PC-3 (cell line): ENCODE measurements around the gene ADRM1. TPM values are rescaled to one million over a fixed set of nuclear protein-coding genes. Genes with fewer than 3 reads are reported as not detected.

Experiments used
- ATAC-seq: fragments of 200-7000 bp; cut with Tn5 transposase; 2 replicates; pipeline ENCODE4 v1.9.1; 2020; ENCODE audit warnings: mild to moderate bottlenecking, moderate library complexity
- BruUV-seq: library from RNA; stranded (reverse); fragments of 400-500 nt; replicated peaks from 2 replicates; lab custom pipeline; 2021; lab: Mats Ljungman, UMichigan
- CTCF ChIA-PET: fragments of 300-600 bp; sonication (Branson Sonifier 250); formaldehyde crosslinking; loops from one replicate; lab custom pipeline; 2022; ENCODE audit warnings: antibody characterized with exemption; lab: Charles Lee
- POLR2A ChIA-PET: fragments of 300-600 bp; sonication (Branson Sonifier 250); formaldehyde crosslinking; loops from one replicate; lab custom pipeline; 2022; ENCODE audit warnings: antibody characterized with exemption; ENCODE audit not compliant: unreplicated experiment; lab: Charles Lee
- DNase-seq: peaks from one replicate; pipeline ENCODE4 v3.0.0-alpha.2; 2015
- H2AFZ ChIP-seq: fragments of 300-600 bp; sonication (generic); 2 replicates; pipeline ENCODE4 v1.6.0; 2016; ENCODE audit warnings: antibody characterized with exemption, low read length
- H3F3A ChIP-seq: fragments of 300-600 bp; sonication (generic); one replicate; pipeline ENCODE4 v1.6.0; 2017; ENCODE audit warnings: antibody characterized with exemption, low read length, control low read depth, mild to moderate bottlenecking; ENCODE audit not compliant: unreplicated experiment
- H3K27ac ChIP-seq: fragments of 300-600 bp; sonication (generic); 2 replicates; pipeline ENCODE4 v1.5.1; 2016; ENCODE audit warnings: mild to moderate bottlenecking, low read length
- H3K27me3 ChIP-seq: fragments of 300-600 bp; sonication (generic); 2 replicates; pipeline ENCODE4 v1.6.1; 2016; ENCODE audit warnings: low read length, mixed read lengths
- H3K36me3 ChIP-seq: fragments of 300-600 bp; sonication (generic); 2 replicates; pipeline ENCODE4 v1.6.1; 2016; ENCODE audit warnings: low read depth, mixed run types, low read length, mixed read lengths
- H3K4me1 ChIP-seq: fragments of 300-600 bp; sonication (generic); 2 replicates; pipeline ENCODE4 v1.5.1; 2016; ENCODE audit warnings: low read length; ENCODE audit not compliant: insufficient read depth
- H3K4me2 ChIP-seq: fragments of 300-600 bp; sonication (generic); 2 replicates; pipeline ENCODE4 v1.6.0; 2016; ENCODE audit warnings: low read length
- H3K4me3 ChIP-seq: fragments of 300-600 bp; sonication (generic); 2 replicates; pipeline ENCODE4 v1.5.1; 2016; ENCODE audit warnings: mild to moderate bottlenecking, low read length, mixed read lengths
- H3K79me2 ChIP-seq: fragments of 300-600 bp; sonication (generic); 2 replicates; pipeline ENCODE4 v1.6.1; 2017; ENCODE audit warnings: low read length, mixed read lengths
- H3K9ac ChIP-seq: fragments of 300-600 bp; sonication (generic); 2 replicates; pipeline ENCODE4 v1.6.0; 2016; ENCODE audit warnings: mild to moderate bottlenecking, low read length
- H3K9me2 ChIP-seq: fragments of 300-600 bp; sonication (generic); replicated peaks from 2 replicates; pipeline ENCODE4 v1.6.1; 2016; ENCODE audit warnings: mixed run types, low read length, mixed read lengths
- H3K9me3 ChIP-seq: fragments of 300-600 bp; sonication (generic); 2 replicates; pipeline ENCODE4 v1.6.1; 2016; ENCODE audit warnings: low read length, mixed read lengths
- H4K20me1 ChIP-seq: fragments of 300-600 bp; sonication (generic); 2 replicates; pipeline ENCODE4 v1.6.1; 2016; ENCODE audit warnings: low read length, mixed read lengths
- CTCF ChIP-seq: fragments of 300-600 bp; sonication (generic); conservative IDR thresholded peaks from 2 replicates; pipeline ENCODE4 v1.5.1; 2017; ENCODE audit warnings: antibody characterized with exemption, low read depth, mild to moderate bottlenecking, low read length
- EZH2 ChIP-seq: fragments of 300-600 bp; sonication (generic); IDR thresholded peaks from one replicate; pipeline ENCODE4 v1.6.1; 2017; ENCODE audit warnings: antibody characterized with exemption, mild to moderate bottlenecking, low read length; ENCODE audit not compliant: unreplicated experiment
- EZH2phosphoT487 ChIP-seq: fragments of 300-600 bp; sonication (generic); IDR thresholded peaks from 2 replicates; pipeline ENCODE4 v1.6.1; 2018; ENCODE audit warnings: mild to moderate bottlenecking, antibody characterized with exemption, low read length, borderline replicate concordance
- intact Hi-C: fragments of 100-400 bp; cut with micrococcal nuclease; formaldehyde crosslinking; loops from 2 replicates; pipeline ENCODE4 v1.9.0; 2023
- total RNA-seq: library from RNA; depleted of rRNA; stranded (reverse); fragments of >200 nt; gene quantifications from 2 replicates; pipeline ENCODE4 v1.2.3, GENCODE V29; 2014

ADRM1 gene
- total RNA-seq, 1 experiment from 2014 or later = 374 TPM

- H3K36me3 ChIP-seq = peaks cover 29% of the 10 kb centered on the region; the same call in 1 of the 2 replicates
- CTCF ChIA-PET = no interaction called here
- no peak for DNase-seq
Measured at GRCh38 chr20:62282103-62282502, 20.7 kb upstream of the ADRM1 start.

GRCh38 chr20:62282877-62283503 lies 19.8 kb upstream of the ADRM1 start:
- intact Hi-C loops = no loop called here
- Histone ChIP-seq H3K27me3 (no peaks in the 10 kb centered on the region), H2AFZ (no peak overlapping the region), H3K9me3 (no peaks in the 10 kb centered on the region), H3F3A (no peaks in the 10 kb centered on the region), H3K4me3 (no peak overlapping the region), H3K4me2 (no peak overlapping the region), H4K20me1 (no peaks in the 10 kb centered on the region), H3K79me2 (no peaks in the 10 kb centered on the region), H3K9ac (no peak overlapping the region), H3K9me2 (no peaks in the 10 kb centered on the region), H3K36me3 (peaks cover 29% of the 10 kb centered on the region; the same call in 1 of the 2 replicates), H3K4me1 (no peaks in the 10 kb centered on the region), H3K27ac (no peak overlapping the region)
- DNase-seq (no peak), ATAC-seq (no peak)
- BruUV-seq = no TSS peak
- TF ChIP-seq EZH2 (no peak), CTCF (no peak), EZH2phosphoT487 (no peak)
- ChIA-PET CTCF (no interaction called here), POLR2A (no interaction called here)

More at GRCh38 chr20:62282103-62282502, 20.7 kb upstream of the ADRM1 start:
- H3K4me1 ChIP-seq = no peaks in the 10 kb centered on the region
- H3F3A ChIP-seq = no peaks in the 10 kb centered on the region
- no peaks in the 10 kb centered on the region for H4K20me1 ChIP-seq
- no peaks in the 10 kb centered on the region for H3K9me2 ChIP-seq
- H3K79me2 ChIP-seq = no peaks in the 10 kb centered on the region
- H3K4me3 ChIP-seq = no peak overlapping the region
- H3K4me2 ChIP-seq = no peak overlapping the region
- no peak overlapping the region for H3K9ac ChIP-seq
- intact Hi-C loops = no loop called here
- no peak for ATAC-seq
- BruUV-seq = no TSS peak
- no peaks in the 10 kb centered on the region for H3K27me3 ChIP-seq
- H3K9me3 ChIP-seq = no peaks in the 10 kb centered on the region
- H2AFZ ChIP-seq = no peak overlapping the region
- POLR2A ChIA-PET = no interaction called here
- H3K27ac ChIP-seq = no peak overlapping the region
- TF ChIP-seq EZH2 (no peak), CTCF (no peak), EZH2phosphoT487 (no peak)

- H3K4me2 ChIP-seq = no peak overlapping the region
- POLR2A ChIA-PET = no interaction called here
- no peak overlapping the region for H3K27ac ChIP-seq
- no TSS peak for BruUV-seq
- peaks cover 28% of the 10 kb centered on the region; the same call in 1 of the 2 replicates for H3K36me3 ChIP-seq
- no peaks in the 10 kb centered on the region for H3K79me2 ChIP-seq
- H4K20me1 ChIP-seq = no peaks in the 10 kb centered on the region
- TF ChIP-seq EZH2phosphoT487 (no peak), EZH2 (no peak), CTCF (no peak)
- no peak overlapping the region for H2AFZ ChIP-seq
- intact Hi-C loops = no loop called here
- no peaks in the 10 kb centered on the region for H3K9me3 ChIP-seq
- H3K4me1 ChIP-seq = no peaks in the 10 kb centered on the region
- H3F3A ChIP-seq = no peaks in the 10 kb centered on the region
- CTCF ChIA-PET = no interaction called here
- DNase-seq = no peak
- no peak overlapping the region for H3K4me3 ChIP-seq
- H3K27me3 ChIP-seq = no peaks in the 10 kb centered on the region
- ATAC-seq = no peak
- no peaks in the 10 kb centered on the region for H3K9me2 ChIP-seq
- no peak overlapping the region for H3K9ac ChIP-seq
Measured at GRCh38 chr20:62284448-62284847, 18.3 kb upstream of the ADRM1 start.
